Hematopoietic multipotent progenitor cell treated with erythropoietin and hydrocortisone succinate and interleukin-3 and kit ligand, for 6 days (in vitro differentiated cells): Measurements from ENCODE around the gene TMEM50B.
"Not testable (repeated sequence)": the region's sequence is repeated elsewhere in the genome, so short reads cannot be mapped to it uniquely, and the experiment has no call there.

Experiments
- DNase-seq: peaks from one replicate; pipeline ENCODE4 v3.0.0-alpha.2; 2015

TMEM50B gene

GRCh38 chr21:33479679-33480480, at the start of gene TMEM50B:
TSS of gene TMEM50B (minus strand) at chr21:33479974. CDS start at chr21:33468885, 11,089 bp downstream.
- DNase-seq, result peak; percentile 97

GRCh38 chr21:33522953-33523349, 43.2 kb upstream of the TMEM50B start:
- DNase-seq, result peak; percentile 17

- no peak for DNase-seq
Observed at GRCh38 chr21:33522297-33522952, 42.7 kb upstream of the TMEM50B start.

- DNase-seq, result no peak
Observed at GRCh38 chr21:33518899-33519298, 39.1 kb upstream of the TMEM50B start.

GRCh38 chr21:33514229-33514628, 34.5 kb upstream of the TMEM50B start:
- DNase-seq, result no peak

GRCh38 chr21:33512481-33512880, 32.7 kb upstream of the TMEM50B start:
- no peak for DNase-seq

GRCh38 chr21:33511639-33512038, 31.9 kb upstream of the TMEM50B start:
- DNase-seq, result no peak

- DNase-seq, result peak; percentile 87
Observed at GRCh38 chr21:33510826-33511225, 31.1 kb upstream of the TMEM50B start.

- DNase-seq, result not testable (repeated sequence)
Observed at GRCh38 chr21:33507003-33507402, 27.2 kb upstream of the TMEM50B start.

GRCh38 chr21:33505833-33506232, 26.1 kb upstream of the TMEM50B start:
- DNase-seq, result peak; percentile 48

- DNase-seq, result peak; percentile 50
Observed at GRCh38 chr21:33496345-33496744, 16.6 kb upstream of the TMEM50B start.

- no peak for DNase-seq
Observed at GRCh38 chr21:33495743-33496142, 16.0 kb upstream of the TMEM50B start.

- DNase-seq, result no peak
Observed at GRCh38 chr21:33493756-33494155, 14.0 kb upstream of the TMEM50B start.

GRCh38 chr21:33492571-33492970, 12.8 kb upstream of the TMEM50B start:
- peak; percentile 62 for DNase-seq

- peak; percentile 98 for DNase-seq
Observed at GRCh38 chr21:33491373-33492102, 11.8 kb upstream of the TMEM50B start, which contains the start of gene DNAJC28. TSS of gene DNAJC28 (minus strand) at chr21:33491716. CDS start at chr21:33489393, 2,323 bp downstream.

GRCh38 chr21:33490991-33491372, 11.2 kb upstream of the TMEM50B start:
- DNase-seq, result peak; percentile 48

GRCh38 chr21:33488936-33489335, 9.2 kb upstream of the TMEM50B start:
- no peak for DNase-seq

- no peak for DNase-seq
Observed at GRCh38 chr21:33487996-33488395, 8.2 kb upstream of the TMEM50B start.

- no peak for DNase-seq
Observed at GRCh38 chr21:33481314-33481943, 1.7 kb upstream of the TMEM50B start.

- no peak for DNase-seq
Observed at GRCh38 chr21:33480481-33481103, 818 bp upstream of the TMEM50B start.

- DNase-seq, result peak; percentile 58
Observed at GRCh38 chr21:33478935-33479678, 667 bp downstream of the TMEM50B start.

GRCh38 chr21:33478182-33478581, 1.6 kb downstream of the TMEM50B start:
- no peak for DNase-seq
